SK-N-SH treated with all-trans-retinoic acid at 6 μM for 48 hours (cell line): ENCODE data around the gene ASB7.
"Not testable (repeated sequence)": the region's sequence is repeated elsewhere in the genome, so short reads cannot be mapped to it uniquely, and the experiment has no call there.

Experiments
- ATAC-seq: fragments of 200-7000 bp; cut with Tn5 transposase; 3 replicates; pipeline ENCODE4 v1.9.1; 2020; ENCODE audit warnings: mild to moderate bottlenecking, moderate library complexity
- ARNTL ChIP-seq: fragments of 450-650 bp; formaldehyde crosslinking; IDR thresholded peaks from 2 replicates; pipeline ENCODE4 v1.5.0; 2020; ENCODE audit warnings: low read depth, mild to moderate bottlenecking, moderate library complexity, borderline replicate concordance
- BACH2 ChIP-seq: fragments of 250-450 bp; sonication (Bioruptor Pico); IDR thresholded peaks from 2 replicates; pipeline ENCODE4 v1.9.0; 2021; ENCODE audit warnings: mild to moderate bottlenecking, borderline replicate concordance
- CREB5 ChIP-seq: fragments of 250-450 bp; sonication (Bioruptor Pico); IDR thresholded peaks from 2 replicates; pipeline ENCODE4 v1.5.1; 2020; ENCODE audit warnings: low read depth, mild to moderate bottlenecking, moderate library complexity
- CSDC2 ChIP-seq: fragments of 250-450 bp; sonication (Bioruptor Pico); IDR thresholded peaks from 2 replicates; pipeline ENCODE4 v1.5.0; 2020; ENCODE audit warnings: mild to moderate bottlenecking, moderate library complexity
- CSRNP3 ChIP-seq: fragments of 250-450 bp; sonication (Bioruptor Pico); IDR thresholded peaks from 2 replicates; pipeline ENCODE4 v1.5.1; 2021; ENCODE audit warnings: mild to moderate bottlenecking, moderate library complexity
- ESRRG ChIP-seq: fragments of 250-450 bp; sonication (Bioruptor Pico); IDR thresholded peaks from 2 replicates; pipeline ENCODE4 v1.6.1; 2021; ENCODE audit warnings: mild to moderate bottlenecking
- ISL1 ChIP-seq: fragments of 250-450 bp; sonication (Bioruptor Pico); IDR thresholded peaks from 2 replicates; pipeline ENCODE4 v2.1.2; 2022; ENCODE audit warnings: mild to moderate bottlenecking, moderate library complexity
- OSR1 ChIP-seq: fragments of 250-450 bp; sonication (Bioruptor Pico); IDR thresholded peaks from 2 replicates; pipeline ENCODE4 v1.8.0; 2022; ENCODE audit warnings: moderate library complexity, mild to moderate bottlenecking, inconsistent platforms
- POU6F1 ChIP-seq: fragments of 250-450 bp; sonication (Bioruptor Pico); IDR thresholded peaks from 2 replicates; pipeline ENCODE4 v1.8.0; 2021; ENCODE audit warnings: low read depth, mild to moderate bottlenecking, moderate library complexity, borderline replicate concordance
- RARB ChIP-seq: fragments of 250-450 bp; sonication (Bioruptor Pico); IDR thresholded peaks from 2 replicates; pipeline ENCODE4 v1.8.0; 2021; ENCODE audit warnings: mild to moderate bottlenecking, moderate library complexity
- SNAI2 ChIP-seq: fragments of 250-450 bp; sonication (Bioruptor Pico); IDR thresholded peaks from 2 replicates; pipeline ENCODE4 v1.5.0; 2020; ENCODE audit warnings: mild to moderate bottlenecking, moderate library complexity
- TCF4 ChIP-seq: fragments of 250-450 bp; sonication (Bioruptor Pico); IDR thresholded peaks from 2 replicates; pipeline ENCODE4 v1.8.0; 2021; ENCODE audit warnings: mild to moderate bottlenecking, moderate library complexity, borderline replicate concordance
- TOX ChIP-seq: fragments of 250-450 bp; sonication (Bioruptor Pico); IDR thresholded peaks from 2 replicates; pipeline ENCODE4 v1.8.0; 2021; ENCODE audit warnings: mild to moderate bottlenecking, moderate library complexity, borderline replicate concordance
- ZC3H10 ChIP-seq: fragments of 250-450 bp; sonication (Bioruptor Pico); IDR thresholded peaks from 2 replicates; pipeline ENCODE4 v1.5.1; 2021; ENCODE audit warnings: mild to moderate bottlenecking, moderate library complexity
- ZFP3 ChIP-seq: fragments of 250-450 bp; sonication (Bioruptor Pico); IDR thresholded peaks from 2 replicates; pipeline ENCODE4 v1.5.0; 2020; ENCODE audit warnings: mild to moderate bottlenecking, moderate library complexity
- ZFP30 ChIP-seq: fragments of 450-650 bp; formaldehyde crosslinking; IDR thresholded peaks from 2 replicates; pipeline ENCODE4 v1.5.0; 2022; ENCODE audit warnings: mild to moderate bottlenecking, moderate library complexity
- ZNF565 ChIP-seq: fragments of 450-650 bp; formaldehyde crosslinking; conservative IDR thresholded peaks from 2 replicates; pipeline ENCODE4 v1.5.0; 2020; ENCODE audit warnings: low read depth, mild to moderate bottlenecking, moderate library complexity
- ZNF70 ChIP-seq: fragments of 450-650 bp; formaldehyde crosslinking; IDR thresholded peaks from 2 replicates; pipeline ENCODE4 v1.5.0; 2020; ENCODE audit warnings: mild to moderate bottlenecking, moderate library complexity
- ZNF8 ChIP-seq: fragments of 450-650 bp; formaldehyde crosslinking; IDR thresholded peaks from 2 replicates; pipeline ENCODE4 v1.5.0; 2020; ENCODE audit warnings: mild to moderate bottlenecking, moderate library complexity
- TF ChIP-seq, protein P1 (sequence below): fragments of 250-450 bp; sonication (Bioruptor Pico); IDR thresholded peaks from 2 replicates; pipeline ENCODE4 v1.8.0; 2020; ENCODE audit warnings: mild to moderate bottlenecking, moderate library complexity, borderline replicate concordance
- TF ChIP-seq, protein P2 (sequence below): fragments of 250-450 bp; sonication (Bioruptor Pico); IDR thresholded peaks from 2 replicates; pipeline ENCODE4 v1.5.0; 2020; ENCODE audit warnings: mild to moderate bottlenecking, moderate library complexity

The ASB7 gene

GRCh38 chr15:100580414-100580813 lies 22.0 kb upstream of the ASB7 start (continued):
- no peak for TF ChIP-seq CREB5 (CRISPR knock-in tag)
- TF ChIP-seq ZC3H10 (CRISPR knock-in tag), result no peak
- no peak for TF ChIP-seq ARNTL (CRISPR knock-in tag)
- no peak for TF ChIP-seq ZFP30 (CRISPR knock-in tag)
- TF ChIP-seq ZNF8 (CRISPR knock-in tag), result no peak
- TF ChIP-seq ESRRG (CRISPR knock-in tag), result no peak
- no peak for TF ChIP-seq ISL1

- TF ChIP-seq TOX, result no peak
- TF ChIP-seq POU6F1, result no peak
- no peak for TF ChIP-seq CSDC2 (CRISPR knock-in tag)
- TF ChIP-seq, protein P1, sequence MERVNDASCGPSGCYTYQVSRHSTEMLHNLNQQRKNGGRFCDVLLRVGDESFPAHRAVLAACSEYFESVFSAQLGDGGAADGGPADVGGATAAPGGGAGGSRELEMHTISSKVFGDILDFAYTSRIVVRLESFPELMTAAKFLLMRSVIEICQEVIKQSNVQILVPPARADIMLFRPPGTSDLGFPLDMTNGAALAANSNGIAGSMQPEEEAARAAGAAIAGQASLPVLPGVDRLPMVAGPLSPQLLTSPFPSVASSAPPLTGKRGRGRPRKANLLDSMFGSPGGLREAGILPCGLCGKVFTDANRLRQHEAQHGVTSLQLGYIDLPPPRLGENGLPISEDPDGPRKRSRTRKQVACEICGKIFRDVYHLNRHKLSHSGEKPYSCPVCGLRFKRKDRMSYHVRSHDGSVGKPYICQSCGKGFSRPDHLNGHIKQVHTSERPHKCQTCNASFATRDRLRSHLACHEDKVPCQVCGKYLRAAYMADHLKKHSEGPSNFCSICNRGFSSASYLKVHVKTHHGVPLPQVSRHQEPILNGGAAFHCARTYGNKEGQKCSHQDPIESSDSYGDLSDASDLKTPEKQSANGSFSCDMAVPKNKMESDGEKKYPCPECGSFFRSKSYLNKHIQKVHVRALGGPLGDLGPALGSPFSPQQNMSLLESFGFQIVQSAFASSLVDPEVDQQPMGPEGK, result no peak
- no peak for TF ChIP-seq ARNTL (CRISPR knock-in tag)
- TF ChIP-seq ZNF565 (CRISPR knock-in tag), result no peak
- TF ChIP-seq ZNF70 (CRISPR knock-in tag), result no peak
- no peak for TF ChIP-seq OSR1 (CRISPR knock-in tag)
- no peak for TF ChIP-seq TCF4 (CRISPR knock-in tag)
- no peak for TF ChIP-seq ZNF8 (CRISPR knock-in tag)
- no peak for TF ChIP-seq ISL1
- no peak for TF ChIP-seq SNAI2
- TF ChIP-seq ZC3H10 (CRISPR knock-in tag), result no peak
- TF ChIP-seq, protein P2, sequence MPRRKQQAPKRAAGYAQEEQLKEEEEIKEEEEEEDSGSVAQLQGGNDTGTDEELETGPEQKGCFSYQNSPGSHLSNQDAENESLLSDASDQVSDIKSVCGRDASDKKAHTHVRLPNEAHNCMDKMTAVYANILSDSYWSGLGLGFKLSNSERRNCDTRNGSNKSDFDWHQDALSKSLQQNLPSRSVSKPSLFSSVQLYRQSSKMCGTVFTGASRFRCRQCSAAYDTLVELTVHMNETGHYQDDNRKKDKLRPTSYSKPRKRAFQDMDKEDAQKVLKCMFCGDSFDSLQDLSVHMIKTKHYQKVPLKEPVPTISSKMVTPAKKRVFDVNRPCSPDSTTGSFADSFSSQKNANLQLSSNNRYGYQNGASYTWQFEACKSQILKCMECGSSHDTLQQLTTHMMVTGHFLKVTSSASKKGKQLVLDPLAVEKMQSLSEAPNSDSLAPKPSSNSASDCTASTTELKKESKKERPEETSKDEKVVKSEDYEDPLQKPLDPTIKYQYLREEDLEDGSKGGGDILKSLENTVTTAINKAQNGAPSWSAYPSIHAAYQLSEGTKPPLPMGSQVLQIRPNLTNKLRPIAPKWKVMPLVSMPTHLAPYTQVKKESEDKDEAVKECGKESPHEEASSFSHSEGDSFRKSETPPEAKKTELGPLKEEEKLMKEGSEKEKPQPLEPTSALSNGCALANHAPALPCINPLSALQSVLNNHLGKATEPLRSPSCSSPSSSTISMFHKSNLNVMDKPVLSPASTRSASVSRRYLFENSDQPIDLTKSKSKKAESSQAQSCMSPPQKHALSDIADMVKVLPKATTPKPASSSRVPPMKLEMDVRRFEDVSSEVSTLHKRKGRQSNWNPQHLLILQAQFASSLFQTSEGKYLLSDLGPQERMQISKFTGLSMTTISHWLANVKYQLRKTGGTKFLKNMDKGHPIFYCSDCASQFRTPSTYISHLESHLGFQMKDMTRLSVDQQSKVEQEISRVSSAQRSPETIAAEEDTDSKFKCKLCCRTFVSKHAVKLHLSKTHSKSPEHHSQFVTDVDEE (CRISPR knock-in tag), result no peak
- TF ChIP-seq ZFP30 (CRISPR knock-in tag), result no peak
- TF ChIP-seq ZFP3 (CRISPR knock-in tag), result no peak
- no peak for TF ChIP-seq BACH2 (CRISPR knock-in tag)
- ATAC-seq, result no peak
Measured at GRCh38 chr15:100588638-100589242, 13.6 kb upstream of the ASB7 start.

DNA sequence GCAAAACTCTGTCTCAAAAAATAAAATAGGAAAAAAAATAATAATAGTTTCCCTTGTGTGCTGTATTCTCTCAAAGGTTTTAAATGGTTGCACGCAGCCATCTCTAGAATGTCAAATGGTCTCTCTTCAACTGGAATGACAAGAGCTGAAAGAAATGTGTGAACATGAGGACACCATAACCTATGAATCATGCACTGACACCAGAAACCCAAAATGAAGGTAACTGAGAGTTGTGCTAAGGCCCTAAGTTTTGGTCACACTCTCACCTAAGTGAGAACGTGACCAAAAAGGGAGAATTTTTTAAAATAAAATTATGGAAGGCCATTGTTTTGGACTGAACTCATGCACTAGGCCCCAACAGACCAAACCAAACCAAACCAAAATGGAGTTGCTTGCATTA lies 11.2 kb upstream of the ASB7 start:
- ATAC-seq, result not testable (repeated sequence)

GRCh38 chr15:100591835-100592234 lies 10.6 kb upstream of the ASB7 start:
- ATAC-seq, result no peak
- TF ChIP-seq BACH2 (CRISPR knock-in tag) (no peak), SNAI2 (no peak), OSR1 (CRISPR knock-in tag) (no peak), CSRNP3 (no peak), RARB (CRISPR knock-in tag) (no peak), TCF4 (CRISPR knock-in tag) (no peak), CSDC2 (CRISPR knock-in tag) (no peak)
- TF ChIP-seq, protein P2 (CRISPR knock-in tag), result no peak
- TF ChIP-seq, protein P1, result no peak
